Neural progenitor cell (in vitro differentiated cells): ENCODE results near the gene CEP104. TPM values are rescaled to one million over a fixed set of nuclear protein-coding genes. Genes with fewer than 3 reads are reported as not detected.

ENCODE experiments used
- DNase-seq: peaks from one replicate; pipeline ENCODE4 v3.0.0-alpha.2; 2016; ENCODE audit warnings: low spot score
- H2AFZ ChIP-seq: fragments of 200-600 bp; sonication (generic); replicated peaks from 2 replicates; pipeline ENCODE4 v1.6.1; 2016; ENCODE audit warnings: antibody characterized with exemption
- H3F3A ChIP-seq: fragments of 200-600 bp; sonication (generic); 2 replicates; pipeline ENCODE4 v1.6.1; 2016; ENCODE audit warnings: antibody characterized with exemption, low read depth
- H3K27ac ChIP-seq: fragments of 200-600 bp; sonication (generic); 2 replicates; pipeline ENCODE4 v1.5.1; 2016; ENCODE audit warnings: mild to moderate bottlenecking
- H3K27me3 ChIP-seq: fragments of 200-600 bp; sonication (generic); 2 replicates; pipeline ENCODE4 v1.6.1; 2016; ENCODE audit warnings: mild to moderate bottlenecking, moderate library complexity
- H3K36me3 ChIP-seq: fragments of 200-600 bp; sonication (generic); 2 replicates; pipeline ENCODE4 v1.5.1; 2016
- H3K4me1 ChIP-seq: fragments of 200-600 bp; sonication (generic); 2 replicates; pipeline ENCODE4 v1.6.1; 2016; ENCODE audit warnings: mixed run types
- H3K4me2 ChIP-seq: fragments of 200-600 bp; sonication (generic); 2 replicates; pipeline ENCODE4 v1.6.1; 2016
- H3K4me3 ChIP-seq: fragments of 200-600 bp; sonication (generic); 2 replicates; pipeline ENCODE4 v1.5.1; 2016
- H3K79me2 ChIP-seq: fragments of 200-600 bp; sonication (generic); 2 replicates; pipeline ENCODE4 v1.6.1; 2016; ENCODE audit warnings: low read depth
- H3K9ac ChIP-seq: fragments of 200-600 bp; sonication (generic); 2 replicates; pipeline ENCODE4 v1.6.1; 2016
- H3K9me3 ChIP-seq: fragments of 200-600 bp; sonication (generic); 2 replicates; pipeline ENCODE4 v1.5.1; 2016; ENCODE audit warnings: low read depth
- H4K20me1 ChIP-seq: fragments of 200-600 bp; sonication (generic); 2 replicates; pipeline ENCODE4 v1.6.1; 2016; ENCODE audit warnings: low read depth
- H3K27ac Mint-ChIP-seq: 3 replicates; pipeline ENCODE4 v1.8.0; 2021; ENCODE audit warnings: mixed read lengths
- H3K27me3 Mint-ChIP-seq: 2 replicates; pipeline ENCODE4 v1.8.0; 2022; ENCODE audit warnings: low read depth, mild to moderate bottlenecking, inconsistent platforms, moderate library complexity, mixed read lengths; ENCODE audit not compliant: insufficient read depth
- H3K36me3 Mint-ChIP-seq: 3 replicates; pipeline ENCODE4 v1.8.0; 2021; ENCODE audit warnings: mixed read lengths
- H3K4me1 Mint-ChIP-seq: 3 replicates; pipeline ENCODE4 v1.8.0; 2021; ENCODE audit warnings: mixed read lengths
- H3K4me3 Mint-ChIP-seq: 3 replicates; pipeline ENCODE4 v1.8.0; 2021; ENCODE audit warnings: mild to moderate bottlenecking, moderate library complexity, mixed read lengths
- H3K9me3 Mint-ChIP-seq: 3 replicates; pipeline ENCODE4 v1.8.0; 2020; ENCODE audit warnings: mixed read lengths
- CTCF ChIP-seq: fragments of 200-600 bp; sonication (generic); IDR thresholded peaks from 2 replicates; pipeline ENCODE4 v1.5.1; 2017; ENCODE audit warnings: antibody characterized with exemption, mild to moderate bottlenecking
- EZH2 ChIP-seq: fragments of 200-600 bp; sonication (generic); IDR thresholded peaks from 2 replicates; pipeline ENCODE4 v1.6.1; 2017; ENCODE audit warnings: antibody characterized with exemption, mild to moderate bottlenecking, moderate library complexity
- EZH2phosphoT487 ChIP-seq: fragments of 200-600 bp; sonication (generic); IDR thresholded peaks from 2 replicates; pipeline ENCODE4 v1.6.1; 2017; ENCODE audit warnings: antibody characterized with exemption
- small RNA-seq: library from RNA; depleted of rRNA; stranded (forward); fragments of <200 nt; gene quantifications from one replicate; pipeline ENCODE3, GENCODE V24; 2015
- total RNA-seq: library from RNA; depleted of rRNA; stranded (reverse); fragments of >200 nt; gene quantifications from 2 replicates; pipeline ENCODE4 v1.2.3, GENCODE V29; 2015; ENCODE audit warnings: low replicate concordance

CEP104 gene
- total RNA-seq, 1 donor from 2014 or later: 12.9 TPM

GRCh38 chr1:3763351-3764125 is 93.5 kb downstream of the CEP104 start:
- peak overlapping the region; percentile 66 for H3K27ac Mint-ChIP-seq

GRCh38 chr1:3762873-3763228 is 94.2 kb downstream of the CEP104 start:
- no peak overlapping the region for H3K27ac ChIP-seq
- no peaks in the 10 kb centered on the region for H3K9me3 ChIP-seq
- H2AFZ ChIP-seq: no peak overlapping the region
- Mint-ChIP-seq H3K4me3 (no peak overlapping the region), H3K4me1 (no peaks in the 10 kb centered on the region), H3K27ac (no peak overlapping the region), H3K36me3 (no peaks in the 10 kb centered on the region), H3K27me3 (peaks cover 11% of the 10 kb centered on the region), H3K9me3 (peaks cover 25% of the 10 kb centered on the region)
- H3K36me3 ChIP-seq: no peaks in the 10 kb centered on the region
- H3F3A ChIP-seq: no peaks in the 10 kb centered on the region
- no peak overlapping the region for H3K4me2 ChIP-seq
- DNase-seq: no peak
- no peaks in the 10 kb centered on the region for H4K20me1 ChIP-seq
- H3K4me3 ChIP-seq: no peak overlapping the region
- TF ChIP-seq CTCF (no peak), EZH2 (no peak), EZH2phosphoT487 (no peak)
- peaks cover 22% of the 10 kb centered on the region for H3K27me3 ChIP-seq
- no peaks in the 10 kb centered on the region for H3K4me1 ChIP-seq
- H3K79me2 ChIP-seq: no peaks in the 10 kb centered on the region
- no peak overlapping the region for H3K9ac ChIP-seq

More at GRCh38 chr1:3763351-3764125, 93.5 kb downstream of the CEP104 start:
- Histone ChIP-seq H3K4me3 (no peak overlapping the region), H2AFZ (no peak overlapping the region), H3K27me3 (peaks cover 22% of the 10 kb centered on the region), H3K36me3 (no peaks in the 10 kb centered on the region), H3F3A (no peaks in the 10 kb centered on the region), H3K27ac (no peak overlapping the region), H3K9ac (no peak overlapping the region), H3K4me2 (no peak overlapping the region), H3K4me1 (no peaks in the 10 kb centered on the region), H4K20me1 (no peaks in the 10 kb centered on the region), H3K79me2 (no peaks in the 10 kb centered on the region), H3K9me3 (no peaks in the 10 kb centered on the region)
- DNase-seq: no peak
- peaks cover 11% of the 10 kb centered on the region for H3K27me3 Mint-ChIP-seq
- no peaks in the 10 kb centered on the region for H3K4me1 Mint-ChIP-seq
- TF ChIP-seq EZH2 (no peak), EZH2phosphoT487 (no peak), CTCF (no peak)
- H3K4me3 Mint-ChIP-seq: no peak overlapping the region
- no peaks in the 10 kb centered on the region for H3K36me3 Mint-ChIP-seq
- H3K9me3 Mint-ChIP-seq: peaks cover 26% of the 10 kb centered on the region

GRCh38 chr1:3762151-3762872 is 94.7 kb downstream of the CEP104 start:
- H3K9me3 Mint-ChIP-seq: peaks cover 21% of the 10 kb centered on the region
- H2AFZ ChIP-seq: no peak overlapping the region
- no peaks in the 10 kb centered on the region for H4K20me1 ChIP-seq
- no peaks in the 10 kb centered on the region for H3K36me3 Mint-ChIP-seq
- no peak overlapping the region for H3K4me3 Mint-ChIP-seq
- H3K79me2 ChIP-seq: no peaks in the 10 kb centered on the region
- H3K27ac Mint-ChIP-seq: no peak overlapping the region
- no peaks in the 10 kb centered on the region for H3K36me3 ChIP-seq
- no peak for DNase-seq
- H3K27me3 Mint-ChIP-seq: peaks cover 9% of the 10 kb centered on the region
- H3K4me1 Mint-ChIP-seq: no peaks in the 10 kb centered on the region
- H3F3A ChIP-seq: no peaks in the 10 kb centered on the region
- H3K27me3 ChIP-seq: peaks cover 22% of the 10 kb centered on the region
- H3K27ac ChIP-seq: no peak overlapping the region
- no peak overlapping the region for H3K4me3 ChIP-seq
- H3K9ac ChIP-seq: no peak overlapping the region
- TF ChIP-seq CTCF (no peak), EZH2 (no peak), EZH2phosphoT487 (no peak)
- H3K4me1 ChIP-seq: no peaks in the 10 kb centered on the region
- H3K9me3 ChIP-seq: no peaks in the 10 kb centered on the region
- H3K4me2 ChIP-seq: no peak overlapping the region

Small RNAs within 50 kb of the gene (small RNA-seq; reads per million reads assigned to genes)
- not detected for gene RN7SL574P

Other genes with a start within 250 kb of the CEP104 start
- gene MEGF6, start 245.7 kb downstream of the CEP104 start, total RNA-seq: 1.7 and 25.6 TPM in 2 replicates
- 10.6 and 11.5 TPM in 2 replicates for gene TPRG1L, start 232.2 kb downstream of the CEP104 start, total RNA-seq
- 12.0 and 18.8 TPM in 2 replicates for gene WRAP73, start 207.1 kb downstream of the CEP104 start, total RNA-seq
- gene TP73, start 204.7 kb downstream of the CEP104 start, total RNA-seq: 0.31 TPM in 1 of 2 replicates, not detected in the other
- not detected in 2 replicates for gene CCDC27, start 104.8 kb downstream of the CEP104 start, total RNA-seq
- 9.1 TPM in 1 of 2 replicates, not detected in the other for gene SMIM1, start 84.5 kb downstream of the CEP104 start, total RNA-seq
- gene LRRC47, start 60.7 kb downstream of the CEP104 start, total RNA-seq: 32.5 and 51.0 TPM in 2 replicates
- gene DFFB, start 265 bp upstream of the CEP104 start, total RNA-seq: 4.8 and 9.0 TPM in 2 replicates
- gene C1orf174, start 43.1 kb upstream of the CEP104 start, total RNA-seq: 31.3 and 36.5 TPM in 2 replicates